Aortic smooth muscle cell (primary cell): Measurements from ENCODE around the gene MLLT11. TPM values are rescaled to one million over a fixed set of nuclear protein-coding genes. Genes with fewer than 3 reads are reported as not detected.

Source experiments
- total RNA-seq: library from RNA; depleted of rRNA; stranded (reverse); fragments of >200 nt; gene quantifications from 2 replicates; pipeline ENCODE4 v1.2.3, GENCODE V29; 2014

MLLT11 gene, protein sequence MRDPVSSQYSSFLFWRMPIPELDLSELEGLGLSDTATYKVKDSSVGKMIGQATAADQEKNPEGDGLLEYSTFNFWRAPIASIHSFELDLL
- 4.2 and 4.5 TPM in 2 replicates for total RNA-seq

DNA sequence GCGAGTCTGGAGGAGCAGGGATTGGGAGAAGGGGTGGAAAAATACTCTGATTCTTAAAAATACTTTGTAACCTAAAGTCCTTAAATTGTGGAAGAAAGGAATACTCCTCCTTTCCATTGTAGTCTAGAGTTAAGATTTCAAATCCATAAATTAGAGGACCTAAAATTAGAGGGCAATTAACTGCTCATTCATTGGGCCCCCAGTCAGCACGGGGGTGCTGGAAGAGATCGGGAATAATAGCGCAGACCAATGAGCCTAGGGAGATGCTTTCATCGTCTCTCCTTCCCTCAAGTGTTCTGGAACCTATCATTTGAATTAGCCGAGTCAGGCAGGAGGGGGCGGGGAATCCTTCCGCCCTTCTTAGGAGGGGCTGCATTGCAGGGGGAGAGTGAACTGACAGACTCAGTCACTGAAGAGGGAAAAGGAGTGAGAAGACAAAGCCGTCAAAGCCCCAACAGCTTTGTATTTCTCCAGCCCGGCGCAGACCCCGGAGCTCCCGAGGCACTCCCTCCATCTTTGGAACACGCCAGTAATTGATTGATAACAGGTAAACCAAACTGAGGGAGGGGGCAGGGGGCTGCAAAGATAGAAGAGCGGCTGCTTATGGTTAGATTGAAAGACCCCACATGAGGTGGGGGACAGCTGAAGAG, at the start of gene MLLT11:
Gene MLLT11 (plus strand): TSS at position 391 of the 650 bp plus-strand sequence. CDS start 6,828 bp downstream, outside the sequence.

DNA sequence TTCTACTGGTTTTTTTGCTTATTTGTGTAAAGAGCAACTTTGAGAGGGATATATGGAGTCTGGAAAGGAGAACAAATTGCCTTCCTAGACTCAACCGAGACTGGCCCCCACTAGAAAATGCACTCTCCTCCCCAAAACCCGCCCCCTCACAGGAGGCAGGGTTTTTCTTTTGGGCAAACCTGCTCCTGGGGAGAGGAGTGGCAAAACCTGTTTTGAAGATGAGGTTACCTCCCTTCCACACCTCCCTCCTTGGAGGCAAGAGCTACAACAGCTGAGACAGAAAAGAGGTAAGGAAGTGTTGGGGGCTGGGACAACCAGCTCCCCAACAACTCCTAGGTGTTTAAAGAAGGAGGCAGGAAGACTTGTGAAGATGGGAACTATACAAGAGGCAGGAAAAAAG, 23.8 kb upstream of the MLLT11 start, which contains the start of gene BNIPL:
Gene BNIPL (plus strand): TSS at position 231 of the 400 bp plus-strand sequence. CDS start 140 bp downstream, at position 371.

DNA sequence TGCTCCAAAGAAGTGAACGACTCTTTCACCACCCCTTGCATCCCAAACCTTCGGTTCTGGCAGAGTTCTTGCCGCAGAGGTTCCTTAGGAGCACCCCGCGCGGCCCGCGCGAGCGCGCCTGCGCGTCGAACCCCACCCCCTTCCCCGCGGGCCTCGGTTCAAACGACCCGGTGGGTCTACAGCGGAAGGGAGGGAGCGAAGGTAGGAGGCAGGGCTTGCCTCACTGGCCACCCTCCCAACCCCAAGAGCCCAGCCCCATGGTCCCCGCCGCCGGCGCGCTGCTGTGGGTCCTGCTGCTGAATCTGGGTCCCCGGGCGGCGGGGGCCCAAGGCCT, 12.6 kb upstream of the MLLT11 start, which contains the start of gene C1orf56:
Gene C1orf56 (plus strand): TSS at position 161 of the 334 bp plus-strand sequence. CDS start 97 bp downstream, at position 258.

DNA sequence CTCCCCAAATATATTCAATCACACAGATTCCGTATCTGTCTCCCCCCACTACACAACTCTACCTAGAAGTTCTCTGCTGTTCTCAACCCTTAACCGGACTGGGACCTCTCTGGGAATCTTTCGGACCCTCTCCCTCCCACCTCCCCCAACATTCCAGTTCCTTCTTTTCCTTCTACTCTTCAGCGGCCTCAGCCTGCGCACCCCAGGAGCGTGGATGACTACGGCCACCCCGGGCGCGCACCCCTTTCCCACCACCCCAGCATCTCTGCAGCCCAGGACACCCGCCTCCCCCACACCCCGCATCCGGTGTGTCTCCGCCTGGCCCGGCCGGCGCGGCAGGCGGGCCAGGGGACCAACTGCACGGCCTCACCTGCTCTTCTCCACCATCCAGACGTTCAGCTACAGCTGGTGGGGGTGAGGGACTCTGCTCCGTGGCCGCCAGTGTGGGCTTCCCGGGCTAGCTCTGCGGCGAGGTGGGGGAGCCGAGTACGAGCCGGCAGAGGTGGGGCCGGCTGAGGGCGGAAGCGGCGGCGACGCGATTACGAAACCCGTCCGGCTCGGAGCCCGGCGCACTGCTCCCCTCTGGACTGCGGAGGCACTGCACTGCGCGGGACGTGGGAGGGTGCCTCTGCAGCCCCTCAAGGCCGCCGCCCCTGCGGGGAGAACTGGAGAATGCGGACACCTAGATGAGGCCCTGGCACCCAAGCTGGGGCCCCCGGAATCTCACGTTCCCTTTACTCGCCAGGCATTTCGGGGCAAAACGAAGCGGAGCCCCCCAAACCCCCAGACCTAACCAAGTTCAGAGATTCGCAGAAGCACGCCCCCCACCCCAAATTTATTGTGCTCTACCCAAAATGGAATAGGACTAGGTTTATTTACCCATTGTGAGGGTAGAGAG, 839 bp upstream of the MLLT11 start, which contains the start of gene CDC42SE1:
Gene CDC42SE1 (minus strand): TSS at position 514 of the 898 bp plus-strand sequence. CDS start 3,892 bp downstream, outside the sequence.

DNA sequence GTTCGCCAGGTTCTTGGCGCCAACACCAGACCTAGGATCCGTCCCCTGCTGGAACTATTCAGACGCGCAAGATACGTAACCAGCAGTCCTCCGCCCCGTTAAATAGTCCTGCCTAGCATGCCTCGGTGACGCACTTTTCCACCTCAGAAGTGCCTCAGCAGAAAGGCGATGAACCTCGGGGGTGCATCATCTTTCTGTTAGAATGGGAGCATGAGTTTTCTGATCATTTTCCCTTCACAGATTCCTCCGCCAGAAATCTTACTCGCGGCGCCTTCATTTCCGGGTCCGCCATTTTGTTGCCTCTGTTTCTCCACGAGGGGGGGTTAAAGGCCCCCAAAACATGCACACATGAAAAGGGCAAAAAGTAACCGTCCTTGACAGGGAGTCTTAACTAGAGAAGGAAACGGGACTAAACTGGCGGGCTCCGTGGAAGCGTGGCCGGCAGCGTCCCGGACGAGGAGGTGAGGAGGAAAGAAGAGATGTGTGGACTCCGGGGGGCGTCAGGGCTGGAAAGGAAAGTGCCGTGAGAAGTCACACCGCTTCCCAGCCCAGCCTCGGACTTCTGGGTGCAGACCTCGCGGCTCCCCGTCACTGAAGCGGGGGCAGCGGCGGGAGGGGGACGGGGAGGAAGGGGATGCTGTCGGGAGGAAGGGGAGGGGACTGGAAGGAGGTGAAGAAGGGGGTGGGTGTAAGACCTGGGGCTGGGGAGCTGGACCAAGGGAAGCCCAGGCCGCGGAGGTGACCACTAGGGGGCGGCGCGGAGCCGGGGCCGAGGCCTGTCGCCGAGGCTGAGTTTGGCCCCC, 10.5 kb downstream of the MLLT11 start, which contains the start of gene GABPB2:
Gene GABPB2 (plus strand): TSS at position 288 of the 803 bp plus-strand sequence. CDS start 17,429 bp downstream, outside the sequence.

Other genes starting within 250 kb of the MLLT11 start
- 36.3 and 42.2 TPM in 2 replicates for gene ARNT, start 183.8 kb upstream of the MLLT11 start, total RNA-seq
- gene CTXND2, start 173.3 kb upstream of the MLLT11 start, total RNA-seq, result not detected in 2 replicates
- 25.8 and 32.0 TPM in 2 replicates for gene SETDB1, start 134.0 kb upstream of the MLLT11 start, total RNA-seq
- 148 and 157 TPM in 2 replicates for gene CERS2, start 85.6 kb upstream of the MLLT11 start, total RNA-seq
- 0.06 and 0.26 TPM in 2 replicates for gene ANXA9, start 78.1 kb upstream of the MLLT11 start, total RNA-seq
- 18.2 and 23.4 TPM in 2 replicates for gene MINDY1, start 53.5 kb upstream of the MLLT11 start, total RNA-seq
- gene PRUNE1, start 51.9 kb upstream of the MLLT11 start, total RNA-seq, result 7.3 and 8.0 TPM in 2 replicates
- 0.25 and 0.40 TPM in 2 replicates for gene BNIPL, start 23.8 kb upstream of the MLLT11 start, total RNA-seq
- gene C1orf56, start 12.6 kb upstream of the MLLT11 start, total RNA-seq, result 0.92 and 1.2 TPM in 2 replicates
- 54.8 and 56.1 TPM in 2 replicates for gene CDC42SE1, start 775 bp upstream of the MLLT11 start, total RNA-seq
- 24.0 and 25.0 TPM in 2 replicates for gene GABPB2, start 10.4 kb downstream of the MLLT11 start, total RNA-seq
- 0.53 and 1.1 TPM in 2 replicates for gene SEMA6C, start 86.2 kb downstream of the MLLT11 start, total RNA-seq
- gene TNFAIP8L2, start 96.3 kb downstream of the MLLT11 start, total RNA-seq, result not detected in 2 replicates
- 5.8 and 6.9 TPM in 2 replicates for gene LYSMD1, start 105.5 kb downstream of the MLLT11 start, total RNA-seq
- 33.3 and 33.8 TPM in 2 replicates for gene SCNM1, start 105.7 kb downstream of the MLLT11 start, total RNA-seq
- gene TMOD4, start 115.6 kb downstream of the MLLT11 start, total RNA-seq, result 0.56 TPM in 1 of 2 replicates, not detected in the other
- 44.5 and 44.6 TPM in 2 replicates for gene VPS72, start 129.8 kb downstream of the MLLT11 start, total RNA-seq
- gene PIP5K1A, start 138.2 kb downstream of the MLLT11 start, total RNA-seq, result 46.6 and 52.7 TPM in 2 replicates
- 243 and 269 TPM in 2 replicates for gene PSMD4, start 194.3 kb downstream of the MLLT11 start, total RNA-seq
- 9.0 TPM in 2 replicates for gene ZNF687, start 221.9 kb downstream of the MLLT11 start, total RNA-seq